Measurements from ENCODE around the gene C4orf33. TPM values are rescaled to one million over a fixed set of nuclear protein-coding genes. Genes with fewer than 3 reads are reported as not detected.

Gene C4orf33
- total RNA-seq, 2 experiments from 2014 or later, result 9.1 to 11.3 TPM

DNA sequence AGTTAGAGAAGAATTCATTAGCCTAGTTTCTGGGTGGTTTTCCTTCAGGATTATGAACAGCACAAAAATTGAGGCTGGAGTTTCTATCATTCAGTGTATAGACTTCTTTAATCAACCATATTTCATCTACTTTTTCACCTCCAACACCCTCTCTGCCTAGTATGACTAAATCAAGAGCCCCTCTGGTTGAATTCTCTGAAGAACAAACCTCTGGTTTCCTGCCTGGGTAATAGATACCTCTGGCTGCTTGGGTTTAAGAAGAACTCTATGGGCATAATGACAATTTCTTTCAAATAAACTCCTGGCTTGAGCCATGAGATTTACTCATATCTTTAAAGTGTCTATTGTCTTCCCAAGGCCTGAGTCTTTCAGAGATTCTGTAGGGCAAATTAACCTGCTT lies 66.5 kb downstream of the C4orf33 start:
- intact Hi-C loops (cut with DNase I, micrococcal nuclease), result no loop called here
- no peak overlapping the region for H3K27ac ChIP-seq (ENCODE audit: low read depth in 1 of 2, low read length in 2 of 2)
- no peak for ATAC-seq (ENCODE audit: poor library complexity)

DNA sequence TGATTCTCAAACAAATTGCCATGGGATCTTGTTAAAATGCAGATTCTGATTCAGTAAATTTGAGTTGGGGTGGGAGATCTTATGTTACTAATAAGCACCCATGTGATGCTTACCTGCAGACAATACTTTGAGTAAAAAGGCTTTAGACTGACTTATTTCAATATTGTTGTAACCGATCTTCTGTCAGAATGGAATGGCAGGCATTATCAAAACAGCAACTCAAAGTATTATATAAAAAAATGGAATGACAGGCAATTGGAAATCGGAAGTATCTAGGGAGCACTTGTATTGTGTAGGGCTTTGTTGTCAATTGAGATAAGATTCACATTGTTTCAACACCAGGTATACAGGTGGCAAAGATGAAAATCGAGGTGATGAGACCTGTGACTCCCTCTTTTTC lies 67.5 kb downstream of the C4orf33 start:
- Histone ChIP-seq H3K27me3 (ENCODE audit: control insufficient read depth in 1 of 2, insufficient read depth in 2 of 2, low read length in 2 of 2) (peaks cover 0 to 8% of the 10 kb centered on the region in 2 experiments), H3K4me3 (ENCODE audit: low read length) (no peak overlapping the region), H3K9me3 (ENCODE audit: control insufficient read depth in 1 of 2, insufficient read depth in 1 of 2, low read length in 2 of 2) (no peaks in the 10 kb centered on the region), H3K36me3 (ENCODE audit: insufficient read depth, low read length) (no peaks in the 10 kb centered on the region), H3K27ac (ENCODE audit: low read depth in 1 of 2, low read length in 2 of 2) (no peak overlapping the region), H3K4me1 (ENCODE audit: insufficient read depth, low read length) (no peaks in the 10 kb centered on the region)
- TF ChIP-seq, protein P1, sequence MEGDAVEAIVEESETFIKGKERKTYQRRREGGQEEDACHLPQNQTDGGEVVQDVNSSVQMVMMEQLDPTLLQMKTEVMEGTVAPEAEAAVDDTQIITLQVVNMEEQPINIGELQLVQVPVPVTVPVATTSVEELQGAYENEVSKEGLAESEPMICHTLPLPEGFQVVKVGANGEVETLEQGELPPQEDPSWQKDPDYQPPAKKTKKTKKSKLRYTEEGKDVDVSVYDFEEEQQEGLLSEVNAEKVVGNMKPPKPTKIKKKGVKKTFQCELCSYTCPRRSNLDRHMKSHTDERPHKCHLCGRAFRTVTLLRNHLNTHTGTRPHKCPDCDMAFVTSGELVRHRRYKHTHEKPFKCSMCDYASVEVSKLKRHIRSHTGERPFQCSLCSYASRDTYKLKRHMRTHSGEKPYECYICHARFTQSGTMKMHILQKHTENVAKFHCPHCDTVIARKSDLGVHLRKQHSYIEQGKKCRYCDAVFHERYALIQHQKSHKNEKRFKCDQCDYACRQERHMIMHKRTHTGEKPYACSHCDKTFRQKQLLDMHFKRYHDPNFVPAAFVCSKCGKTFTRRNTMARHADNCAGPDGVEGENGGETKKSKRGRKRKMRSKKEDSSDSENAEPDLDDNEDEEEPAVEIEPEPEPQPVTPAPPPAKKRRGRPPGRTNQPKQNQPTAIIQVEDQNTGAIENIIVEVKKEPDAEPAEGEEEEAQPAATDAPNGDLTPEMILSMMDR (IDR thresholded peaks at IDR 0.05), result no peak
- CTCF ChIA-PET, result no interaction called here
- H3K27ac Mint-ChIP-seq, result no peak overlapping the region
- H3K4me3 Mint-ChIP-seq, result no peak overlapping the region
- no peaks in the 10 kb centered on the region for H3K9me3 Mint-ChIP-seq
- no peaks in the 10 kb centered on the region for H3K36me3 Mint-ChIP-seq (ENCODE audit: low read depth)
- peaks cover 51% of the 10 kb centered on the region for H3K27me3 Mint-ChIP-seq
- ATAC-seq (ENCODE audit: poor library complexity) (no peak), DNase-seq (no peak)
- intact Hi-C loops (cut with DNase I, micrococcal nuclease), result no loop called here
- H3K4me1 Mint-ChIP-seq (ENCODE audit: low read depth), result no peaks in the 10 kb centered on the region
- POLR2A ChIA-PET, result no interaction called here

More for the DNA sequence above, 66.5 kb downstream of the C4orf33 start:
- Histone ChIP-seq H3K36me3 (ENCODE audit: insufficient read depth, low read length) (no peaks in the 10 kb centered on the region), H3K9me3 (ENCODE audit: control insufficient read depth in 1 of 2, insufficient read depth in 1 of 2, low read length in 2 of 2) (no peaks in the 10 kb centered on the region), H3K4me3 (ENCODE audit: low read length) (no peak overlapping the region), H3K4me1 (ENCODE audit: insufficient read depth, low read length) (no peaks in the 10 kb centered on the region), H3K27me3 (ENCODE audit: control insufficient read depth in 1 of 2, insufficient read depth in 2 of 2, low read length in 2 of 2) (no peaks in the 10 kb centered on the region)
- Mint-ChIP-seq H3K9me3 (no peaks in the 10 kb centered on the region), H3K27ac (no peak overlapping the region), H3K4me3 (no peak overlapping the region), H3K4me1 (ENCODE audit: low read depth) (no peaks in the 10 kb centered on the region), H3K27me3 (peaks cover 48% of the 10 kb centered on the region), H3K36me3 (ENCODE audit: low read depth) (no peaks in the 10 kb centered on the region)
- TF ChIP-seq, protein P1 (IDR thresholded peaks at IDR 0.05), result no peak
- no peak for DNase-seq
- ChIA-PET CTCF (no interaction called here), POLR2A (no interaction called here)

DNA sequence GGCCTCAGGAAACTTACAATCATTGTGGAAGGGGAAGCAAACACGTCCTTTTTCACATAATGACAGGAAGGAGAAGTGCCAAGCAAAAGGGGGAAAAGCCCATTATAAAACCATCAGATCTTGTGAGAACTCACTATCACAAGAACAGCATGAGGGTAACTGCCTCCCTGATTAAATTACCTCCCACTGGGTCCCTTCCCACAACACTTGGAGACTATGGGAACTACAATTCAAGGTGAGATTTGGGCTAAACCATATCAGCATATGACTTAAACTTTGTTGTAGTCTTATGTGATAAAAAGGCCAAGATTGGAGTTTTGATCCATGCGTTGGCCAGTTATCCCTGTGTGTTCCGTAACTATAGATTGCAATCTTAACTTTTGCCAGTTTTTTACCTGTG lies 68.3 kb downstream of the C4orf33 start:
- DNase-seq (no peak), ATAC-seq (ENCODE audit: poor library complexity) (no peak)
- no peaks in the 10 kb centered on the region for H3K4me1 Mint-ChIP-seq (ENCODE audit: low read depth)
- no peaks in the 10 kb centered on the region for H3K9me3 Mint-ChIP-seq
- no peak overlapping the region for H3K27ac Mint-ChIP-seq
- no peak overlapping the region for H3K4me3 Mint-ChIP-seq
- H3K36me3 ChIP-seq (ENCODE audit: insufficient read depth, low read length), result no peaks in the 10 kb centered on the region
- intact Hi-C loops (cut with DNase I, micrococcal nuclease), result no loop called here
- no peaks in the 10 kb centered on the region for H3K9me3 ChIP-seq (ENCODE audit: control insufficient read depth in 1 of 2, insufficient read depth in 1 of 2, low read length in 2 of 2)
- TF ChIP-seq, protein P1 (IDR thresholded peaks at IDR 0.05), result no peak
- H3K27me3 ChIP-seq (ENCODE audit: control insufficient read depth in 1 of 2, insufficient read depth in 2 of 2, low read length in 2 of 2), result peaks cover 0 to 9% of the 10 kb centered on the region in 2 experiments
- ChIA-PET CTCF (no interaction called here), POLR2A (no interaction called here)
- no peaks in the 10 kb centered on the region for H3K4me1 ChIP-seq (ENCODE audit: insufficient read depth, low read length)
- H3K27ac ChIP-seq (ENCODE audit: low read depth in 1 of 2, low read length in 2 of 2), result no peak overlapping the region
- H3K36me3 Mint-ChIP-seq (ENCODE audit: low read depth), result no peaks in the 10 kb centered on the region
- H3K27me3 Mint-ChIP-seq, result peaks cover 53% of the 10 kb centered on the region
- H3K4me3 ChIP-seq (ENCODE audit: low read length), result no peak overlapping the region

Other genes with a start within 250 kb of the C4orf33 start
- gene SCLT1, start 2.6 kb upstream of the C4orf33 start, total RNA-seq, result 10 to 100 TPM; 21.8 to 21.9 TPM